Lower leg skin (tissue), 4 donors: ENCODE results near the gene CTDSP2. TPM values are rescaled to one million over a fixed set of nuclear protein-coding genes. Genes with fewer than 3 reads are reported as not detected.

ENCODE experiments used
- DNase-seq, 2 donors: peaks; one replicate each; pipeline ENCODE4 v3.0.0-alpha.2; 2019; ENCODE audit warnings: low spot score in 2 of 2
- H3K4me3 ChIP-seq: fragments of 200-600 bp; sonication (generic); 2 replicates; pipeline ENCODE4 v1.5.1; 2017; ENCODE audit warnings: mild to moderate bottlenecking, low read depth; ENCODE audit not compliant: poor library complexity, severe bottlenecking
- POLR2A ChIP-seq, 2 donors: fragments of 450-650 bp; IDR thresholded peaks; one replicate each; pipeline ENCODE4 v1.6.1; 2016 to 2017; ENCODE audit warnings: antibody characterized with exemption in 2 of 2, mild to moderate bottlenecking in 1 of 2, moderate library complexity in 1 of 2
- WGBS, 2 donors: methylation state at CpG; one replicate each; pipeline ENCODE4 v1.1.5; 2018; 5-methylcytosine and 5-hydroxymethylcytosine counted together
- intact Hi-C: fragments of 100-400 bp; cut with DNase I; formaldehyde crosslinking; loops from one replicate; pipeline ENCODE4 v1.15.0; 2023; ENCODE audit warnings: low total_unique reads
- total RNA-seq, 4 donors: library from RNA; depleted of rRNA; stranded (reverse); fragments of >200 nt; gene quantifications; one replicate each; pipeline ENCODE4 v1.1.0, GENCODE V29; 2016
- TF ChIP-seq, protein P1 (sequence below), 3 donors: fragments of 450-650 bp; IDR thresholded peaks; one replicate each; pipeline ENCODE4 v1.5.1; 2016; ENCODE audit warnings: antibody characterized with exemption in 3 of 3, mild to moderate bottlenecking in 3 of 3, moderate library complexity in 2 of 3

The CTDSP2 gene, protein sequence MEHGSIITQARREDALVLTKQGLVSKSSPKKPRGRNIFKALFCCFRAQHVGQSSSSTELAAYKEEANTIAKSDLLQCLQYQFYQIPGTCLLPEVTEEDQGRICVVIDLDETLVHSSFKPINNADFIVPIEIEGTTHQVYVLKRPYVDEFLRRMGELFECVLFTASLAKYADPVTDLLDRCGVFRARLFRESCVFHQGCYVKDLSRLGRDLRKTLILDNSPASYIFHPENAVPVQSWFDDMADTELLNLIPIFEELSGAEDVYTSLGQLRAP
- total RNA-seq, result 100 to 1,000 TPM; 129 to 174 (median 169) TPM

DNA sequence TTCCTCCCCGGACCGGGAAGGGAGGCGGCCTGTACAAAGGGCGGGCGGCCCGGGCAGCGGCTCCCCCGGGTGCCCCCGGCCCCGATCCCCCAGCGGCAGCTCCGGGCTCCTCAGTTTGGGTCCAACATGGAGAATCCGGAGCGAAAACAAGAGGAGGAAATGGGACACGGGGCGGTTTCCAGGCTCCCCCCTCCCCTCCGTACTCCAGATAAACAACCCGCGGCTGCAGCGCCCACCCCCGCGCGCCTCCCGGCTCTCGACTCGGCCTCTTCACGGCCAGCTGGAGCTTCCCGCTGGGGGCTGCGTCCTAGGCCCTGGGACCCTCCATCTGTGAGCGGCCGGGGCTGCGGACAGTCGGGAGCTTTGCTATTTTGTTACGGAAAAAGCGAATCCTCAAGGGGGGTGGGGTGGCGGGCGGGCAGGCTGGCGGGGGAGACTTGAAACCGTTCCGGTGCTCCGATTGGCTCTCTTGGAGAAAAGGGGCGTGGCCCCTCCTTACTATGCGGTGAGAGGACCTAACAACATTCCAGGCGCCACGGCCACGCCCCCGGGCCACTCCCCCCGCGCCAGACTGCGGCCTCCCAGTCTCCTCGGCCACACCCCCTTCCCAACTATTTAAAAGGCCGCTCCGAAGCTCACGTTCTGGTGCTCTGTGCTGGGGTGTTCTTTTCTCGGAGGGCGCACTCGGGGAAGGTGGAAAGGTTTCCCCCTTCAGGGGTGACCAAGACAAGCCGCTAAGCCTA is at the start of gene CTDSP2:
TSS of gene CTDSP2 (minus strand) at position 153 of the 743 bp plus-strand sequence. CDS start 294 bp downstream, outside the sequence.
- peak; percentile 100 for DNase-seq
- 0 to 1% methylated on average over 49 to 51 of the region's 58 CpGs for WGBS, 2 donors
- intact Hi-C loops, result no loop called here
- TF ChIP-seq, protein P1, sequence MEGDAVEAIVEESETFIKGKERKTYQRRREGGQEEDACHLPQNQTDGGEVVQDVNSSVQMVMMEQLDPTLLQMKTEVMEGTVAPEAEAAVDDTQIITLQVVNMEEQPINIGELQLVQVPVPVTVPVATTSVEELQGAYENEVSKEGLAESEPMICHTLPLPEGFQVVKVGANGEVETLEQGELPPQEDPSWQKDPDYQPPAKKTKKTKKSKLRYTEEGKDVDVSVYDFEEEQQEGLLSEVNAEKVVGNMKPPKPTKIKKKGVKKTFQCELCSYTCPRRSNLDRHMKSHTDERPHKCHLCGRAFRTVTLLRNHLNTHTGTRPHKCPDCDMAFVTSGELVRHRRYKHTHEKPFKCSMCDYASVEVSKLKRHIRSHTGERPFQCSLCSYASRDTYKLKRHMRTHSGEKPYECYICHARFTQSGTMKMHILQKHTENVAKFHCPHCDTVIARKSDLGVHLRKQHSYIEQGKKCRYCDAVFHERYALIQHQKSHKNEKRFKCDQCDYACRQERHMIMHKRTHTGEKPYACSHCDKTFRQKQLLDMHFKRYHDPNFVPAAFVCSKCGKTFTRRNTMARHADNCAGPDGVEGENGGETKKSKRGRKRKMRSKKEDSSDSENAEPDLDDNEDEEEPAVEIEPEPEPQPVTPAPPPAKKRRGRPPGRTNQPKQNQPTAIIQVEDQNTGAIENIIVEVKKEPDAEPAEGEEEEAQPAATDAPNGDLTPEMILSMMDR (IDR thresholded peaks at IDR 0.05), result no peak
- TF ChIP-seq POLR2A (IDR thresholded peaks at IDR 0.05), result peak in 1 of 2 donors; percentile 32
- peak within 1 kb of the TSS; percentile 98 for H3K4me3 ChIP-seq

DNA sequence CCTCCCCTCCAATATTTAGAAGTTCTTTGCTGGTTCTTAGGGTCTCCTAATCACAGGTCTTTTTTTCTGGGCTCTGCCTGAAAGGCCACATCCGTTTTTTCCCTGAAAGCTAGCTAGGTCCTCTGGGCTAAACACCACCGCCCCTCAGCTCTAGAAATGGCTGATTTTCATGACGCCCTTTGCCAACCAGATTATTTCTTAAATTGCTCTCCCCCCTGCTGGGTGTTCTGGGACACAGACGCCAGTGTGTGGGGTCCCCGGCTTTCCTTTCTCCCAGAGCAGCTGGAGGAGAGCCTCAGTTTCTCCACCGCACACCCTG is 49.5 kb upstream of the CTDSP2 start:
- intact Hi-C loops, result loop anchor here (5.0 kb wide), 1 partner anchor 59 kb away; no protein-coding TSS in a partner anchor
- H3K4me3 ChIP-seq, result peak overlapping the region; percentile 15
- no peak for TF ChIP-seq POLR2A (IDR thresholded peaks at IDR 0.05)
- TF ChIP-seq, protein P1 (IDR thresholded peaks at IDR 0.05), result no peak
- no peak for DNase-seq
- 5 to 9% methylated on average over 6 of the region's 6 CpGs for WGBS, 2 donors

DNA sequence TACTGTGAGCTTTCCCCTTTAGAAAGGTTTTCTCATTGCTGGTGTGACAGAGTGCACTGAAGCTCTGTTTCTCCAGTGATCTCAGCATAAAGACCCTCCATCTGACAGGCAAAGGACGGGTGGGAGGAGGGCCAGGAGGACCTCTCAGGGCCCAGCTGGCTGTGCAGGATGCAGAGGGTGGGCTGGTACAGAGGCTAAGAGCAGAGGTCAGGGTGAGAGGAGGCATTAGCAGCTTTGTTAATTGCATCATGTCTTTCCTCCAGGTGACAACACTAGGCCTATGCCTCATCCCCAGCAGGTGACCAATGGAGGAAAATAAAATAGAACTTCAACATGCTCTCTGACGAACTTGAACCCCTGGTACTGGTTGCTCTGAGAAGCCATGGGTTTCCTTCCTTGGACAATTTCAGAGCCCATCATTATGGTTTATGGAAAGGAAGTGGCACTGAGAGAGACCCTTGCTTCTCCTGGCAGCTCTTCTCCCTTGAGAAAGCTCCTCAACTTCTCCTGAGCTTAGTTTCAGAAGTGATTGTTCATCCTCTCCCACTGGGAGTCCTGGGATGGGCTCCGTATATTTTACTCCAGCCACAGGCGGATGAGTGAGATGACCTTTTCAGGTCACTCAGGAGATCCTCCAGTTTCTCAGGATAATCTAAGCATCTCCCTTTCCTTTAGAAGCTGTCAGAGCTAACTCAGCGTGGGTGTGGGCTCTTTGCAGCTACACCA is 49.0 kb upstream of the CTDSP2 start:
- TF ChIP-seq, protein P1 (IDR thresholded peaks at IDR 0.05), result no peak
- no peak for TF ChIP-seq POLR2A (IDR thresholded peaks at IDR 0.05)
- no peak overlapping the region for H3K4me3 ChIP-seq

DNA sequence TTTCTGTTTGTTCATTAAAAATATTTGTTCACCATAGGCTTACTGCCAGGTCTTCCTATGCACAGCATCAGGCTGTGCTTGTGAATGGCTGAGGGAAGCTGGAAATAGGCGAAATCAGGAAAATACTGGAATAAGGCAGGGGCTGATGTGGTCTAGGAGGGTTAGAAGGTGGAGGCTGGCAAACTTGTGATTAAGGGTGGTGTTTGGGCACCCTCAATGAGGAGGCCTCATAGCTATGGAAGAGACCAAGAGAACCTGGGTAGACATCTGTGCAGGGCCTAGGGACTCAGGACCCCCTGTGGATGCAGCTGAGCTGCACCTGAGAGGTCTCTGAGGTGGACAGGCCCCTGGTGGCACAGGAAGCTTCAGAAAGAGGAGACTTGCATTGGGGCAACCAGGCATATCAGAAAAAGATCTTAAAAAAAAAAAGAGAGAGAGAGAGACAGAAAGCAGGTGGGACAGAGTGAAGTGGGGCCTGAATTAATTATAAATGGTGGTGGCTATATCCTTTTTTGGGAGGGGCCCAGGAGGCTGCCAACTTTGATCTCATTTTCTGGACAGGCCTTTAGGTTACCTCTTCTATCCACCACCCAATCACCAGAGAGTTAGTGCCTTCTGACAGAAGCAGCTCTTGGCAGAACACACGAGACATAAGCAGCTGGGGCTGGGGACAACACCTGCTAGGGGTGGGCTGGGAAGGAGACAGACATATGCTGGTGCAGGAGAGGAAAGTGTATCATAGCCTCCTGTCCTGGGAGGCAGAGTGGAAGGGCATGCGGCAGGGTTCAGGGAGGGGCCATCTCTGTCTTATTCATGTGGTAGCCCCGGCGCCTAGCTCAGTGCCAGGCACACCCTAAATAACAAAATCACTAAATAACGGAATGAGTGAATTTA is 48.1 kb upstream of the CTDSP2 start:
- 35 to 47% methylated on average over 6 of the region's 6 CpGs for WGBS, 2 donors
- H3K4me3 ChIP-seq, result no peak overlapping the region
- TF ChIP-seq, protein P1 (IDR thresholded peaks at IDR 0.05), result no peak
- no peak for TF ChIP-seq POLR2A (IDR thresholded peaks at IDR 0.05)
- no peak for DNase-seq
- intact Hi-C loops, result loop anchor here (5.0 kb wide), 1 partner anchor 57 kb away; no protein-coding TSS in a partner anchor

More for the DNA sequence above, 49.0 kb upstream of the CTDSP2 start:
- WGBS, 2 donors, result 60 to 61% methylated on average over 5 of the region's 5 CpGs
- intact Hi-C loops, result loop anchor here (5.0 kb wide), 1 partner anchor 58 kb away; no protein-coding TSS in a partner anchor
- DNase-seq, result no peak
